LNCAP (cell line): Measurements from ENCODE around the gene FBXO31.

Experiments used
- TF ChIP-seq, protein P1 (sequence below): fragments of 450-650 bp; IDR thresholded peaks from 2 replicates; pipeline ENCODE4 v1.5.1; 2017; ENCODE audit warnings: mild to moderate bottlenecking

Gene FBXO31

GRCh38 chr16:87348616-87349157, 34.9 kb downstream of the FBXO31 start:
- TF ChIP-seq, protein P1, sequence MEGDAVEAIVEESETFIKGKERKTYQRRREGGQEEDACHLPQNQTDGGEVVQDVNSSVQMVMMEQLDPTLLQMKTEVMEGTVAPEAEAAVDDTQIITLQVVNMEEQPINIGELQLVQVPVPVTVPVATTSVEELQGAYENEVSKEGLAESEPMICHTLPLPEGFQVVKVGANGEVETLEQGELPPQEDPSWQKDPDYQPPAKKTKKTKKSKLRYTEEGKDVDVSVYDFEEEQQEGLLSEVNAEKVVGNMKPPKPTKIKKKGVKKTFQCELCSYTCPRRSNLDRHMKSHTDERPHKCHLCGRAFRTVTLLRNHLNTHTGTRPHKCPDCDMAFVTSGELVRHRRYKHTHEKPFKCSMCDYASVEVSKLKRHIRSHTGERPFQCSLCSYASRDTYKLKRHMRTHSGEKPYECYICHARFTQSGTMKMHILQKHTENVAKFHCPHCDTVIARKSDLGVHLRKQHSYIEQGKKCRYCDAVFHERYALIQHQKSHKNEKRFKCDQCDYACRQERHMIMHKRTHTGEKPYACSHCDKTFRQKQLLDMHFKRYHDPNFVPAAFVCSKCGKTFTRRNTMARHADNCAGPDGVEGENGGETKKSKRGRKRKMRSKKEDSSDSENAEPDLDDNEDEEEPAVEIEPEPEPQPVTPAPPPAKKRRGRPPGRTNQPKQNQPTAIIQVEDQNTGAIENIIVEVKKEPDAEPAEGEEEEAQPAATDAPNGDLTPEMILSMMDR: no peak

DNA sequence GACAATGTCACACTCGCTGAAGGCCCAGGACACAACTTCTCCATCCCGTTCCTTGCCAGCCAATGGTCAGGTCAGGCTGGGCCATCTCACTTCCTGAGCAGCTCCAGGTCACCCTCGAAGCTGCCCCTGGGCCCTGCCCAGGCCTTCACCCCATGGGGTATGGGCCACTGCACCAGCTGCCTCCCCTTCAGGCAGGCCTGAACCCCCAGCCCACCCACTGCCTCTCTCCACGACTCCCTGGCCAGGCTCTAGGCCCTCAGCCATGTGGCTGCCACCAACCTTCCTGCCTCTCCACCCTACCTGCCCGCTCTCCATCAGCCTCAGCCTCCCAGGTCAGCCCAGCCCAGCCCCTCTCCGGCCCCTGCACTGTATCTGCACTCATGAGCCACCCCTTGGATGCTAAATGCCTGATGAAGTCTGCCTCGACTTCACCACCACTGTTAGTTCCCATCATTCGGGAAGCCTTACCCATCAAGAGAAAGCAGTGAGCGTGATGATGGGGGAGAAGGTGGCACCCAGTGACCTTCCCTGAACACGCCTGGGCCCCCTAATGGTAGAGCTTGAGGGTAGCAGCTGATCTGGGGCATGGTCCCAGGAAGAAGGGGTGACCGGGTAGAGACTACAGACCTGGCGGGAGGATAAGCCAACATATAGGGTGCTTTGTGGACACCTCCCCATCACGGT, 35.5 kb downstream of the FBXO31 start:
- TF ChIP-seq, protein P1: no peak

- TF ChIP-seq, protein P1: no peak
Observed at GRCh38 chr16:87346517-87347060, 37.0 kb downstream of the FBXO31 start.

DNA sequence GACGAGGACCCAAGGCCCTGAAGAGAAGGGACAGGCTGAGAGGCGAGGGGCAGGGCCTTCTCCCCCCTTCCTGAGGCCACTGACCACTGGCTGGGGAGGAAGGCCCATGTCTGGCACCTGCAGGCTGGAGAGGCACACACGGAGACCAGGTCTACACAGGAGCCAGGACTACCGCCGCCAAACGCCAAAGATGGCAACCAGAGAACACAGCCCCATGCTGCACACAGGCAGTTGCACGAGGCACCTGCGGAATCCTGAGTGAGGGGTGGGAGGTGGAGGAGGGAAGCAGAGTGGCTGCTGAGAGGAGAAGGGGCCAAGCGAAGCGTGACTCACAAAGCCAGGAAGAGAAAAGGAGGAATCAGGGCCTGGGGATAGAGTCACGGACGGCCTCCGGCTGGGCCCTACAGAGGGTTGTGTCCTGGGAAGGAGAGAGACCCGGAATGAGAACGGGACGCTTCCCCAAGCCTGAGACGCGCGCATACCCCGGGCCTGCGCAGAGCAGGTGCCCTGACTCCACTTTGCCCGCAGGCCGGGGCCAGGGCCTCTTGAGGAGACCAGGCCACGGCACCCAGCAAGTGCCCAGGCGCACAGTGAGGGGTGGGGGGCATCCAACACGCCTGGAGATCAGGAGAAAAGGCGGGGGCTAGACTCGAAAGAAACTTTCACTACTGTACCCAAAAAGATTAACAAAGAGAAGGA, 37.7 kb downstream of the FBXO31 start:
- TF ChIP-seq, protein P1: no peak

DNA sequence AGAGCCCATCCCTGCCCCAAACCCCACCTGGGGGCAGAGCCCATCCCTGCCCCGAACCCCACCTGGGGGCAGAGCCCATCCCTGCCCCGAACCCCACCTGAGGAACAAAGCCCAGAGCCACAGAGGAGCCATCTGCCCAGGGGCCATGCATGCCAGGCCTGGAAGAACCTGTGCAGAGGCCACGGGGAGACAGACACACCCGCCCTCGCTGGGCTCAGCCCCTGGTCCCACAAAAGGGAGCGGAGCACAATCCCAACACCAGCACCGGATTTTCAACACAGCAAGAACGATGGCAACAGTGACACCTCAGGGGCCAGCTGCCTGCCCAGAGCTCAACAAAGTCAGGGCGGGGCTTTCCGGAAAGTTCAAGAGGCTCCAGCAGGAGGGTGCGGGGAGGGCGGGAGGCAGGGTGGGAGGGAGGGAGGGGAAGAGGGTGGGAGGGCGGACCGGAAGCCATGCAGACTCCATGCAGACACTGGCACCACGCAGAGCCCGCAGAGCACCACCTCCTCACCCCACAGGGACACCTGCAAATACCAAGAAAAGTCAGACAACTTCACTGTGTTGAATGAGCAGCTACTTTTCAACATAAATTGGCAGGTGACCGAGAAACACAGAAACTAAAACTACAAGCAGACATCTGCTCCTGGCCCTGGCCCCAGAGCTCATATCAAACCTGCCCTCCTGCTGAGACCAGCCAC, 38.5 kb downstream of the FBXO31 start:
- TF ChIP-seq, protein P1: no peak

- TF ChIP-seq, protein P1: no peak
Observed at GRCh38 chr16:87344165-87344930, 39.2 kb downstream of the FBXO31 start.

DNA sequence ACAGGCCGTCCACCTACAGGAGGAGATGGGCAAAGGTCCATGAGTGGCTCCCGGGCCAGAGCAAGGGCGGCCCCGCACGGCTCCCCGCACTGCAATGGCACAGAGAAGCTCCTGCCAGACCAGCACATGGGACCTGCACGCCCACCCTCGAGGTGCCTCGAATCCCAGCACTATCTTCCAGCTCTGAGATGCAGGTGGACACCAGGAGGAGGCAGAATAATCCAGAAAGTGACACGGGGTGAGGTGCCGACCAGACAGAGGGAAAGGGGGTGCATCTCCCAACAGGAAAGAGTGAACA, 39.9 kb downstream of the FBXO31 start:
- TF ChIP-seq, protein P1: no peak
